ENCODE results near the gene LRCH4. TPM values are rescaled to one million over a fixed set of nuclear protein-coding genes. Genes with fewer than 3 reads are reported as not detected.
"Not testable (repeated sequence)": the region's sequence is repeated elsewhere in the genome, so short reads cannot be mapped to it uniquely, and the experiment has no call there.

The LRCH4 gene
- polyA plus RNA-seq, 2 donors, result 32.3 to 73.4 TPM

GRCh38 chr7:100547872-100548271, 38.1 kb downstream of the LRCH4 start:
- 28% methylated on average over 2 of the region's 2 CpGs for WGBS, 2 donors
- Histone ChIP-seq H3K4me3 (ENCODE audit: low read depth in 1 of 2, low read length in 2 of 2) (no peak overlapping the region), H3K4me1 (ENCODE audit: control insufficient read depth in 2 of 2, insufficient read depth in 2 of 2, low read length in 1 of 2) (peaks cover 0 to 6% of the 10 kb centered on the region in 2 donors), H3K27ac (ENCODE audit: low read depth in 2 of 2, low read length in 1 of 2) (peak overlapping the region; percentile 62 to 93), H3K9me3 (ENCODE audit: control insufficient read depth in 2 of 2, insufficient read depth in 1 of 2, low read depth in 1 of 2, low read length in 1 of 2) (no peaks in the 10 kb centered on the region), H3K36me3 (ENCODE audit: control insufficient read depth in 2 of 2, insufficient read depth in 2 of 2, low read length in 1 of 2) (peaks cover under 1 to 3% of the 10 kb centered on the region in 2 donors), H3K27me3 (ENCODE audit: control insufficient read depth in 1 of 2, insufficient read depth in 2 of 2, low read length in 2 of 2) (no peaks in the 10 kb centered on the region)

DNA sequence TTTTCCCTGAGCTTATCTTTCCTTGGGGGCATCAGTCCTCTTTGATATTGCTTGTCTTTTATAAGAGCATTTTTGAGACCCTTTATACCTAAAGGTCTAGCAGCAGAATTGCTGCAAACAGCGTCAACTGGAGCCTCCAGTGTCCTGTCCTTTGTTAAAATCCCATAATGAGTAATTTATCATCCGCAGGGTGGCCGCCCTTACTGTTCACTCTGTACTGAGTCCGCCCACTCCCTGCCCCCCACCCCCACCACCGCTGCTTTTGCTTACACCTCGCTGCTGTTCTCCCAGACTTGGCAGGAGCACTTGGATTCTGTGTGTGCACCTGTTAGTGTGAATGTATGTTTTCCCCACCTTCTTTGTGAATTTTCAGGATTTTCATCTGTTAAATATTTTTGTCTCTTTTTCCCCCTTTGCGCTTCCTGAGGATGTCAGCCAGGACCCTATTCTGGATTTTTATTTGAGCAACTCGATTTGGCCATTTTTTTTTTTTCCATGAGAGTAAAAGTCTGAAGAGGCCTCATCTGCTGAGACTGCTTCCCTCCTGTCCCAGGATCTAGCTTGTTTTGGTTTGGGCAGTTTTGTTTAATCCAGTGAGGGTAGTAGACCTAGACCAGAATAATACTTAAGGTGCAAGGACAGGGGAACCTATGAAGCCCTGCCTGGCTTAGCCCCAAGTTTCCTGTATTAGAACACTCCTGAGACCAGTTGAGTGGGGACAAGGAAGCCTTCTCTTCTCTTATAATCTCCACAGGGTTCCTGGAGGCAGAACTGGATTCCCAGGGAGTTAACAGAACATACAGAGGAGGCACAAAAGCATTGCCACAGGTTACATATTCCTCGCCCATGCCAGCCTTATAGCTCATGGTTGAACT, 38.8 kb downstream of the LRCH4 start:
- Histone ChIP-seq H3K4me3 (ENCODE audit: low read depth in 1 of 2, low read length in 2 of 2) (no peak overlapping the region), H3K4me1 (ENCODE audit: control insufficient read depth in 2 of 2, insufficient read depth in 2 of 2, low read length in 1 of 2) (peaks cover 0 to 6% of the 10 kb centered on the region in 2 donors), H3K27me3 (ENCODE audit: control insufficient read depth in 1 of 2, insufficient read depth in 2 of 2, low read length in 2 of 2) (no peaks in the 10 kb centered on the region), H3K27ac (ENCODE audit: low read depth in 2 of 2, low read length in 1 of 2) (peak overlapping the region; percentile 93 to 97), H3K36me3 (ENCODE audit: control insufficient read depth in 2 of 2, insufficient read depth in 2 of 2, low read length in 1 of 2) (no peaks in the 10 kb centered on the region), H3K9me3 (ENCODE audit: control insufficient read depth in 2 of 2, insufficient read depth in 1 of 2, low read depth in 1 of 2, low read length in 1 of 2) (no peaks in the 10 kb centered on the region)
- WGBS, 2 donors, result 36 to 46% methylated on average over 9 of the region's 9 CpGs

DNA sequence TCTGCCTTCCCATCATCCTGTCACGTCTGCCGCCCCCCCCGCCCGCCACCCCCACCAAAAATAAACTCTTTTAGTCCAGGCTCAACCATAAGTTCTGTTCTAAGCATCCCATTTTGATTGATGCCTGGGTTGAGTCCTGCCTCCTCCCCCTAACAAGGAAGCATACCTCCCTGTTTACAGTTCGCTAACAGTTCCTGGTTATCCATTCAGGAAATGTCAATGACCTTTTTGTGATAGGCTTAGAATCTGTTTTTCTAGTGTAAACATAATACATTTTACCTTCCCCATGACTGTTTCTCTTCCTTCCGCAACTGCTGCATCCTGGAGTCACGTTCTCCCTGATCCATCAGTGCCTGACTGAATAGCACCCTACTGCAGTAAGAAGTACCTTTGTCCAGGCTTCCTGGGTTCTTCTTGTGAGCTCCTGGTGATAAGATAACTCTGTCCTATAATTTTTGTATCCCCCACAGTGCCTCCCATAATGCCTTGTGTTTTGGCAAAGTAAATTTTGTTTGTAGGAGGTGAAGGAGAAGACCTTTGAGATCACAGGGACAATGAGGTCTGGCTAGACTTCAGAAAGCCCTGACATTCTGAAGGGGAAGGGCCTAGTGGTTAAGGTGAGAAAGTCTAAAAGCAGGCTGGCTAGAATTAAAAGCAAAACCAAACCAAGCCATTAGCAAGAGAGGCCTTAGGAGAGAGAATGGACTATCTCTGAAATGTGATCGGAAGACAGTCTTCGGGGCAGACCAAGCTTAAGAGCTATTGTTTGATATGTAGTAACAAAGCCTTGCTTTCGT, 39.6 kb downstream of the LRCH4 start:
- H3K27ac ChIP-seq (ENCODE audit: low read depth in 2 of 2, low read length in 1 of 2), result peak overlapping the region; percentile 93 to 97
- no peak overlapping the region for H3K4me3 ChIP-seq (ENCODE audit: low read depth in 1 of 2, low read length in 2 of 2)
- H3K27me3 ChIP-seq (ENCODE audit: control insufficient read depth in 1 of 2, insufficient read depth in 2 of 2, low read length in 2 of 2), result no peaks in the 10 kb centered on the region
- H3K36me3 ChIP-seq (ENCODE audit: control insufficient read depth in 2 of 2, insufficient read depth in 2 of 2, low read length in 1 of 2), result no peaks in the 10 kb centered on the region
- WGBS, 2 donors, result 30 to 31% methylated on average over 10 of the region's 10 CpGs
- no peaks in the 10 kb centered on the region for H3K9me3 ChIP-seq (ENCODE audit: control insufficient read depth in 2 of 2, insufficient read depth in 1 of 2, low read depth in 1 of 2, low read length in 1 of 2)
- H3K4me1 ChIP-seq (ENCODE audit: control insufficient read depth in 2 of 2, insufficient read depth in 2 of 2, low read length in 1 of 2), result peaks cover 0 to 6% of the 10 kb centered on the region in 2 donors

GRCh38 chr7:100545360-100546128, 40.4 kb downstream of the LRCH4 start:
- WGBS, 2 donors, result 17 to 18% methylated on average over 3 of the region's 3 CpGs
- Histone ChIP-seq H3K4me3 (ENCODE audit: low read depth in 1 of 2, low read length in 2 of 2) (peak overlapping the region in 1 of 2 donors; percentile 12), H3K9me3 (ENCODE audit: control insufficient read depth in 2 of 2, insufficient read depth in 1 of 2, low read depth in 1 of 2, low read length in 1 of 2) (no peaks in the 10 kb centered on the region), H3K27ac (ENCODE audit: low read depth in 2 of 2, low read length in 1 of 2) (peak overlapping the region; percentile 93 to 97), H3K27me3 (ENCODE audit: control insufficient read depth in 1 of 2, insufficient read depth in 2 of 2, low read length in 2 of 2) (no peaks in the 10 kb centered on the region), H3K36me3 (ENCODE audit: control insufficient read depth in 2 of 2, insufficient read depth in 2 of 2, low read length in 1 of 2) (no peaks in the 10 kb centered on the region), H3K4me1 (ENCODE audit: control insufficient read depth in 2 of 2, insufficient read depth in 2 of 2, low read length in 1 of 2) (peaks cover 0 to 6% of the 10 kb centered on the region in 2 donors)

- peaks cover 0 to 6% of the 10 kb centered on the region in 2 donors for H3K4me1 ChIP-seq (ENCODE audit: control insufficient read depth in 2 of 2, insufficient read depth in 2 of 2, low read length in 1 of 2)
- WGBS, 2 donors, result 9 to 11% methylated on average over 1 of the region's 1 CpG
- peak overlapping the region; percentile 93 to 97 for H3K27ac ChIP-seq (ENCODE audit: low read depth in 2 of 2, low read length in 1 of 2)
- peak overlapping the region in 1 of 2 donors; percentile 12 for H3K4me3 ChIP-seq (ENCODE audit: low read depth in 1 of 2, low read length in 2 of 2)
- no peaks in the 10 kb centered on the region for H3K27me3 ChIP-seq (ENCODE audit: control insufficient read depth in 1 of 2, insufficient read depth in 2 of 2, low read length in 2 of 2)
- no peaks in the 10 kb centered on the region for H3K9me3 ChIP-seq (ENCODE audit: control insufficient read depth in 2 of 2, insufficient read depth in 1 of 2, low read depth in 1 of 2, low read length in 1 of 2)
- H3K36me3 ChIP-seq (ENCODE audit: control insufficient read depth in 2 of 2, insufficient read depth in 2 of 2, low read length in 1 of 2), result no peaks in the 10 kb centered on the region
Measured at GRCh38 chr7:100544967-100545359, 41.0 kb downstream of the LRCH4 start.

DNA sequence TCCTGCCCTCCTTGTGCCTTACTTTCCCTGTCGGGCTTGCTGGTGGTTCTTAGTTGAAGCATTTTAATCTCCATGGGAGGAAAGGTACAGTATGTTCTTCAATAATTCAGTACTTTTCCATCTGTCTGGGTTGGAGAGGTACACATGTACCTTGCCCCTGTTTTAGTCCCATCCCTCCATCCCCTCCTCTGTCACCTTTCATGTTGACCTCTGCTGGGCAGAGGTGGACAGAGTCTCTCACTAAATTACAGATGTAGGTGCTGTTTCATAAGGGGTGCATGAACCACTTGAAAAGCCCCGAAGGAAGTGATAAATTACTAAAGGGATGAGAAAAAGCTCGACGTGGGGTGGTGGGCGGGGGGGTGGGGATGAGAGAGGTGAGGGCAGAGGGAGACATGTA, 41.5 kb downstream of the LRCH4 start:
- no peak overlapping the region for H3K4me3 ChIP-seq (ENCODE audit: low read depth in 1 of 2, low read length in 2 of 2)
- H3K27me3 ChIP-seq (ENCODE audit: control insufficient read depth in 1 of 2, insufficient read depth in 2 of 2, low read length in 2 of 2), result no peaks in the 10 kb centered on the region
- 21 to 23% methylated on average over 5 of the region's 5 CpGs for WGBS, 2 donors
- peaks cover 0 to 6% of the 10 kb centered on the region in 2 donors for H3K4me1 ChIP-seq (ENCODE audit: control insufficient read depth in 2 of 2, insufficient read depth in 2 of 2, low read length in 1 of 2)
- peak overlapping the region; percentile 93 to 97 for H3K27ac ChIP-seq (ENCODE audit: low read depth in 2 of 2, low read length in 1 of 2)
- no peaks in the 10 kb centered on the region for H3K36me3 ChIP-seq (ENCODE audit: control insufficient read depth in 2 of 2, insufficient read depth in 2 of 2, low read length in 1 of 2)
- H3K9me3 ChIP-seq (ENCODE audit: control insufficient read depth in 2 of 2, insufficient read depth in 1 of 2, low read depth in 1 of 2, low read length in 1 of 2), result no peaks in the 10 kb centered on the region

- 37 to 50% methylated on average over 1 of the region's 1 CpG for WGBS, 2 donors
- Histone ChIP-seq H3K36me3 (ENCODE audit: control insufficient read depth in 2 of 2, insufficient read depth in 2 of 2, low read length in 1 of 2) (no peaks in the 10 kb centered on the region), H3K27me3 (ENCODE audit: control insufficient read depth in 1 of 2, insufficient read depth in 2 of 2, low read length in 2 of 2) (no peaks in the 10 kb centered on the region), H3K4me1 (ENCODE audit: control insufficient read depth in 2 of 2, insufficient read depth in 2 of 2, low read length in 1 of 2) (peaks cover 0 to 6% of the 10 kb centered on the region in 2 donors), H3K4me3 (ENCODE audit: low read depth in 1 of 2, low read length in 2 of 2) (no peak overlapping the region), H3K27ac (ENCODE audit: low read depth in 2 of 2, low read length in 1 of 2) (peak overlapping the region in 1 of 2 donors; percentile 93), H3K9me3 (ENCODE audit: control insufficient read depth in 2 of 2, insufficient read depth in 1 of 2, low read depth in 1 of 2, low read length in 1 of 2) (no peaks in the 10 kb centered on the region)
Measured at GRCh38 chr7:100543586-100543985, 42.3 kb downstream of the LRCH4 start.

DNA sequence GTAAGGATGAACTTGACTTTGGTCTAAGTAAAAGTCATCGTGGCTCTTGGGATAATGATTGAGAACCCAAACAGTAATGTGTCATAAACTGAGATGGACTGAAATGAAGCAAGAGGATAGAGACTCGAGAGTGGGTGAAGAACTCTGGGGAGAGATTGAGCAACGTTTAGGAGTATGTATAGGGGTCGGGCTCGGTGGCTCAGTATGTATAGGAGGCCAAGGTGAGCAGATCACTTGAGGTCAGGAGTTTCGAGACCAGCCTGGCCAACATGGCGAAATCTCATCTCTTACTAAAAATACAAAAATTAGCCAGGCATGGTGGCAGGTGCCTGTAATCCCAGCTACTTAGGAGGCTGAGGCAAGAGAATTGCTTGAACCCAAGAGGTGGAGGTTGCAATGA, 44.6 kb downstream of the LRCH4 start:
- not testable (repeated sequence) for H3K27ac ChIP-seq (ENCODE audit: low read depth in 2 of 2, low read length in 1 of 2); H3K27me3 ChIP-seq (ENCODE audit: control insufficient read depth in 1 of 2, insufficient read depth in 2 of 2, low read length in 2 of 2); H3K9me3 ChIP-seq (ENCODE audit: control insufficient read depth in 2 of 2, insufficient read depth in 1 of 2, low read depth in 1 of 2, low read length in 1 of 2); H3K36me3 ChIP-seq (ENCODE audit: control insufficient read depth in 2 of 2, insufficient read depth in 2 of 2, low read length in 1 of 2); H3K4me1 ChIP-seq (ENCODE audit: control insufficient read depth in 2 of 2, insufficient read depth in 2 of 2, low read length in 1 of 2)
- peak overlapping the region in 1 of 2 donors; percentile 4 for H3K4me3 ChIP-seq (ENCODE audit: low read depth in 1 of 2, low read length in 2 of 2)
- WGBS, 2 donors, result 79 to 86% methylated on average over 7 of the region's 7 CpGs

- H3K9me3 ChIP-seq (ENCODE audit: control insufficient read depth in 2 of 2, insufficient read depth in 1 of 2, low read depth in 1 of 2, low read length in 1 of 2), result no peaks in the 10 kb centered on the region
- H3K4me3 ChIP-seq (ENCODE audit: low read depth in 1 of 2, low read length in 2 of 2), result peak overlapping the region; percentile 80 to 91
- no peaks in the 10 kb centered on the region for H3K36me3 ChIP-seq (ENCODE audit: control insufficient read depth in 2 of 2, insufficient read depth in 2 of 2, low read length in 1 of 2)
- H3K4me1 ChIP-seq (ENCODE audit: control insufficient read depth in 2 of 2, insufficient read depth in 2 of 2, low read length in 1 of 2), result peaks cover 0 to 4% of the 10 kb centered on the region in 2 donors
- H3K27me3 ChIP-seq (ENCODE audit: control insufficient read depth in 1 of 2, insufficient read depth in 2 of 2, low read length in 2 of 2), result no peaks in the 10 kb centered on the region
- 19 to 30% methylated on average over 6 of the region's 6 CpGs for WGBS, 2 donors
- peak overlapping the region in 1 of 2 donors; percentile 21 for H3K27ac ChIP-seq (ENCODE audit: low read depth in 2 of 2, low read length in 1 of 2)
Measured at GRCh38 chr7:100540073-100540723, 45.7 kb downstream of the LRCH4 start.

All from esophagus (tissue), 2 donors.